Epithelial cell of proximal tubule (primary cell): ENCODE results near the gene OPCML. TPM values are rescaled to one million over a fixed set of nuclear protein-coding genes. Genes with fewer than 3 reads are reported as not detected.

Source experiments
- DNase-seq: peaks from one replicate; pipeline ENCODE4 v3.0.0-alpha.2; 2011; ENCODE audit warnings: low read depth
- H3K4me3 ChIP-seq: 2 replicates; pipeline ENCODE4 v1.5.1; 2011; ENCODE audit warnings: low read depth, mild to moderate bottlenecking, low read length
- CTCF ChIP-seq: conservative IDR thresholded peaks from 2 replicates; pipeline ENCODE4 v1.5.1; 2012; ENCODE audit warnings: low read depth, mild to moderate bottlenecking, low read length
- total RNA-seq: library from RNA; depleted of rRNA; stranded (reverse); fragments of >200 nt; gene quantifications from 2 replicates; pipeline ENCODE4 v1.2.3, GENCODE V29; 2015

OPCML gene
- total RNA-seq, 1 donor from 2014 or later = not detected

- TF ChIP-seq CTCF = no peak
- no peak for DNase-seq
- no peak overlapping the region for H3K4me3 ChIP-seq
Observed at GRCh38 chr11:133361689-133361994, 170.7 kb downstream of the OPCML start.

- no peak overlapping the region for H3K4me3 ChIP-seq
- no peak for DNase-seq
- no peak for TF ChIP-seq CTCF
Observed at GRCh38 chr11:133360860-133361688, 171.2 kb downstream of the OPCML start.

GRCh38 chr11:133355095-133355494 lies 177.2 kb downstream of the OPCML start:
- no peak for TF ChIP-seq CTCF
- H3K4me3 ChIP-seq = no peak overlapping the region
- DNase-seq = no peak

GRCh38 chr11:133354069-133354468 lies 178.2 kb downstream of the OPCML start:
- TF ChIP-seq CTCF = no peak
- DNase-seq = no peak
- H3K4me3 ChIP-seq = no peak overlapping the region

- H3K4me3 ChIP-seq = no peak overlapping the region
- TF ChIP-seq CTCF = no peak
- no peak for DNase-seq
Observed at GRCh38 chr11:133350045-133350444, 182.3 kb downstream of the OPCML start.

- TF ChIP-seq CTCF = no peak
- no peak for DNase-seq
- no peak overlapping the region for H3K4me3 ChIP-seq
Observed at GRCh38 chr11:133347988-133348387, 184.3 kb downstream of the OPCML start.

- no peak overlapping the region for H3K4me3 ChIP-seq
- DNase-seq = no peak
- TF ChIP-seq CTCF = no peak
Observed at GRCh38 chr11:133346137-133346536, 186.2 kb downstream of the OPCML start.
